Prostate gland (tissue), 2 donors: ENCODE results near the gene GID8.

ENCODE experiments used
- CTCF ChIP-seq, 4 experiments: fragments of 200-600 bp in 2 of 4; fragments of 450-650 bp in 2 of 4; sonication (generic) in 2 of 4; IDR thresholded peaks; 1 replicate in 3 of 4; 2 replicates in 1 of 4; pipeline ENCODE4 v1.5.1; 2016 to 2019; ENCODE audit warnings: antibody characterized with exemption in 4 of 4, mild to moderate bottlenecking in 2 of 4, moderate library complexity in 2 of 4
- POLR2A ChIP-seq: fragments of 450-650 bp; IDR thresholded peaks from one replicate; pipeline ENCODE4 v1.6.1; 2016; ENCODE audit warnings: antibody characterized with exemption, mild to moderate bottlenecking
- POLR2AphosphoS5 ChIP-seq: sonication (generic); formaldehyde crosslinking; IDR thresholded peaks from one replicate; pipeline ENCODE4 v1.6.1; 2017; ENCODE audit warnings: antibody characterized with exemption

GRCh38 chr20:62990306-62990825 lies 52.4 kb downstream of the GID8 start:
- TF ChIP-seq CTCF (IDR thresholded peaks at IDR 0.05) = no peak
- TF ChIP-seq POLR2AphosphoS5 = no peak
- TF ChIP-seq POLR2A = no peak
